HK-2 (cell line): ENCODE data around the gene MROH7.
"Not testable (repeated sequence)": the region's sequence is repeated elsewhere in the genome, so short reads cannot be mapped to it uniquely, and the experiment has no call there.

ENCODE experiments used
- DNase-seq: peaks from one replicate; pipeline ENCODE4 v3.0.0-alpha.2; 2018; ENCODE audit not compliant: unreplicated experiment

Gene MROH7

DNA sequence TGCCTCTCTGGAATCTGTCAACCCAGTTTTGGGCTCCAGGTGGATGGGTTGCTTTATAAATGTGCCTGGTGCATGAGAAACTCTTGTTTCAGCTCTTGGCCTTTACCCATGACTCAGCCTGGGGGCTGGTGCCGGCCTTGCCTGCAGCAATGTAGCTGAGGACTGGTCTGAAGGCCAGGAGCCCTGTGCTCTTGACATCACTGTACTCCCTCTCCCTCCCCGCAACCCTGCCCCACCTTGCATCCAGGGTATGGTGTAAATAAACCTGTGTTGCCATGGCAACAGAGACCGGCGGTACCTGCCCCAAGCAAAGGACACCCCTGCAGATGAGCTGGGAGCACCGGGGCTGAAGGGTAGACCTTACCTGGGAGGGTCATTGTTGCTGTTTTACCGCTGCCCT, 31.5 kb upstream of the MROH7 start:
- no peak for DNase-seq

DNA sequence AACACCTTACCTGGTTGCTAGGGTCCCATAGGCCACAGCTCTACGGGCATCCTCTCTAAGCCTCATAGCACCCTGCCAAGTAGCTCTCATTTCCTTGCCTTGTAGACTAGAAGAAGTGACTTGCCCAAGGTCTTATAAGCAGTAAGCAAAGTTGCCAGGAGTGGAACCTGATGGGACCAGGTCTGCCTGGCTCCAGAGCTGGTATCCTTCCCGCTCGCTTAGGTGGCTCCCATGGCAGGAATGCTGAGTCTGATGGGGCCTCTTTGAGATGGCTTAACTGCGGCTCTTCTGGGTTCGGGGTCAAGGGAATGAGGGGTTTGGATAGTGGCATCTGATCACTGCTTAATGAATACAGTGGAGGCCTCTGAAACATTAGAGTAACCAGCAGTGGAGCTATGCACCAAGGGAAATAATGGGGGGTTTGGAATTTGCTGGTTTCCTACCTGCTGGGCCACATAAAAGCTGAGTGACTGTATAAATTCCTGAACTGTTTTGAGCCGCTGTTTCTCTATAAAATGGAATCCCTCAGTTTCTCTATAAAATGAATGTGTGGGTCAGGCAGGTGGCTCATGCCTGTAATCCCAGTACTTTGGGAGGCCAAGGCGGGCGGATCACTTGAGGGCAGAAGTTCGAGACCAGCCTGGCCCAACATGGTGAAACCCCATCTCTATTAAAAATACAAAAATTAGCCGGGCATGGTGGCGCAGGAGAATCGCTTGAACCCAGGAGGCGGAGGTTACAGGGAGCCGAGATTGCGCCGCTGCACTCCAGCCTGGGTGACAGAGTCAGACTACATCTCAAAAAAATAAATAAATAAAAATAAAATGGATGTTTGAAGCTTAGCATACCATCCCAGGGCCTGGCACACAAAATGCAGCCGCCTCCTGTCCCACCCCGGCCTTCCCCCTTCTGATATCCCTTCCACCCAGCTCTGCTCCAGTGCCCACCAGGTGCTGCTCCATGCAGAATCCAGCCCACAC, 30.7 kb upstream of the MROH7 start:
- no peak for DNase-seq

DNA sequence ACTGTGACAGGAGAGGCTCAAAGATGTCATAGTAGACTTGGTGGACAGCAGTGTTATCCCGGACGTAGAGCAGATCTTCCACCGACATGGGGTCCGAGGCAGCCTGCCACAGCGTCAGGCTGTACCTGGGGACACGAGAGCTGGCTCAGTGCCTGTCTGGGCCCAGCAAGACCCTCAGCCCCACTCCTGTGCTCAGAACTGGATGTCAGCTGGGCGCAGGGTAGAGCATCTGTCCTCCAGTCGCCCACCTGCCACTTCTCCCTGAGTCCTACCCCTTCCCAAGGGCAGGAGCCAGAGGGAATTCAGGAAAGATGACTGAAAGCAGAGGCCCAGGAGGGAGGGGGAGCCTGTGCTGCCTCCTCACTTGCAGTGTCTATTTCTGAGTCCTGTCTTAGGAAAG, 30.0 kb upstream of the MROH7 start:
- no peak for DNase-seq

DNA sequence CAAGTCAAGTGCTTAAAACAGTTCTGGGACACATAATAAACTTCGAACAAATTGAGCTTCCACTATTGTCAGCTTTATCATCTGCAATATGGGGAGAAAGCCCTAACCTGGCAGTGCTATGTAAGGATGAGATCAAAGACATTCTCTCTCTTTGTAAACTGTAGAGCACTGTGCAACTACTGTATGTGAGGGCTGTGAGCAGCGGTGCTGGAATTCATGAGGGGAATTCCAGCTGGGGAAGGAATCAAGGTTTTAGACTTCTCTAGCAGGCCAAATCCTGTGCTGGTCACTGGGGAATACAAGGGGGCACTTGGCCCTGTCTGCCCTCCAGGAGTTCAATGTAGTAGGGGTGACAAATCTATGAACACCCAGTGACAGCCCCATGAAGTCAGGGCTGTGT, 27.6 kb upstream of the MROH7 start:
- no peak for DNase-seq

- no peak for DNase-seq
Observed at GRCh38 chr1:54614563-54614962, 27.0 kb upstream of the MROH7 start.

DNA sequence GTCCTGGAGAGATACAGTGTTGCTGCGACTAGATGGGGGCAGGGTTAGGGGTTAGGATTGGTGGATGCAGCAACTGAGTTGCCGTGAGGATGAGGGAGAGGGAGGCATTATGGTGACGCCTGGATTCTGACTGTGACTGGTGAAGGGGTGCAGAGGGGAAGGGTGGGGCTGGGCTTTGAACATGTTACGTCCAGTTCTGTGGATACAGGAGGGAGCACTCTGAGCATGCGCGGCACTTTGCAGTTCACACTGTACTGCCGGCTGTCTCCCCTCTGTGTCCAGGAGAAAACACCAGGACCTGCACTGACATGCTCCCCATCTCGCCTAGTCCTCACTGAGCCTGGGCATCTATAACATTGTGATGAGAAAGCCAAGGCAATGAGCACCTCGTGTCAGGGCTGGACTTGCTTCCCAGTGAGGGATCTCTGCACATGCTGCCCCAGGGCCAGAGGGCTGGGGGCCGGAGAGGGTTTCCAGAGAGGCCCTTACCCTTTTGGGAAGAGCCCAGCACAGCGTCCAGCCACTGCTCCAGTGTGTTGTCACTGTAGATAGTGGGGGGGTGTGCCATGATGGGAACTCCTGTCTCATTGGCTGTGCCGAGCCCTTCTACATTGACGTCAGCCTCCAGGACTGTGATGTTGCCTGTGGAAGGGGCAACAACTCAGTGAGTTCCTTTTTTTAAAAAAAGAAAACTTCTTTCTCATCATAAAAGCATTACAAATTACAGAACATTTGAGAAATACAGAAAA, 25.9 kb upstream of the MROH7 start:
- DNase-seq, result no peak

DNA sequence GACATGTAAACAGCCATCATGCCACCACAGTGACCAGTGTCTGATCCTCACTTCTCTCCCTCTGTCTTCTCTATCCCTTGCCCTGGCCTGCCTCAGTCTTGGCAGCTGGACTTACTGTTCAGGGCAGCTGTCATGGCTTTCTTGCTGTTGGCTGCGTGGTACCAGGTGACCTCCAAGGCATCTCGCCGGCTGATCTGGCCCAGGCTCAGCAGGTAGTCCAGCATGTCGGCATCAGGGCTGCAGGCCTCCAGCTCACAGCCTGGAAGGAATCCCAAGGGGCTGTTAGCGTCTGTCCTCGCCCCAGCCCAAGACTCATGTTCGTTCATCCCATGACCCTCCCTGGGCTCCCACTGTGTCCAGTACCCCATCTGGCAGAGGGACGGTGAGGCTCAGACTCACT, 21.8 kb upstream of the MROH7 start:
- DNase-seq, result no peak

GRCh38 chr1:54623216-54624007, 18.2 kb upstream of the MROH7 start, which contains the start of gene FAM151A:
Gene FAM151A, minus strand, starts transcription at chr1:54623525. Its CDS starts 130 bp downstream, at chr1:54623395.
- DNase-seq, result no peak

GRCh38 chr1:54624466-54625464, 16.8 kb upstream of the MROH7 start:
- no peak for DNase-seq

DNA sequence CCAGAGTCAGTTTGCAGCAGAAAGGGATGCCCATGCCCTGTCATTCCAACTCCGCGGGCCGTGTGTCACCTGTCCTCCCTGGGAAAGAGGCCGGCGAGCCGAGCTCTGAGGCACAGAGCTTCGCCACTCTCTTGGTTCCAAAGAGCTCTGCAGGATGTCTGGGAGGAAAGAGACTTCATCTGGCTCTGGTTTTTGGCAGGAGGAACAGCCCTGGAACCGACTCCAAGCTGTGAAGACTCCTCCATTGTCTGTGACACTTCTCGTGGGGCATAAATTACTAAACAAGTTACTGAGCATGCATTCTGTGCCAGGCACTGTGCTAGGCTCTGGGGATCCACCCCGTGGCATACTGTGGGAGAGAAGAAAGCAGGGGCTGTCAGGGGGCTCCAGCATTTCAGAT, 14.4 kb upstream of the MROH7 start:
- DNase-seq, result no peak

GRCh38 chr1:54635804-54636203, 5.8 kb upstream of the MROH7 start:
- not testable (repeated sequence) for DNase-seq

DNA sequence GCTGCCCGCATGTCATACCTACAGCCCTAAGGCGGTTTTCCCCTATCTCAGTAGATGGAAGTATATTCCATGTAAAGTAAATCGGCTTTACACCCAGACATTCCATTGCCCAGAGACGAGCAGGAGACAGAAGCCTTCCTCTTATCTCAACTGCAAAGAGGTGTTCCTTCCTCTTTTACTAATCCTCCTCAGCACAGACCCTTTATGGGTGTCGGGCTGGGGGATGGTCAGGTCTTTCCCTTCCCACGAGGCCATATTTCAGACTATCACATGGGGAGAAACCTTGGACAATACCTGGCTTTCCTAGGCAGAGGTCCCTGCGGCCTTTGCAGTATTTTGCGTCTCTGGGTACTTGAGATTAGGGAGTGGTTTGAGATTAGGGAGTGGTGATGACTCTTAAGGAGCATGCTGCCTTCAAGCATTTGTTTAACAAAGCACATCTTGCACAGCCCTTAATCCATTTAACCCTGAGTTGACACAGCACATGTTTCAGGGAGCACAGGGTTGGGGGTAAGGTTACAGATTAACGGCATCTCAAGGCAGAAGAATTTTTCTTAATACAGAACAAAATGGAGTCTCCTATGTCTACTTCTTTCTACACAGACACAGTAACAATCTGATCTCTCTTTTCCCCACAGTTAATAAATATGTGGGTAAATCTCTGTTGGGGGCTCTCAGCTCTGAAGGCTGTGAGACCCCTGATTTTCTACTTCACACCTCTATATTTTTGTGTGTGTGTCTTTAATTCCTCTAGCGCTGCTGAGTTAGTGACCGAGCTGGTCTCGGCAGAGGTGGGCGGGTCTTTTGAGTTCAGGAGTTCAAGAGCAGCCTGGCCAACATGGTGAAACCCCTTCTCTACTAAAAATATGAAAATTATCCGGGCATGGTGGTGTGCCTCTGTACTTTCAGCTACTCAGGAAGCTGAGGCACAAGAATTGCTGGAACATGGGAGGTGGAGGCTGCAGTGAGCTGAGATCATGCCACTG, 4.8 kb upstream of the MROH7 start:
- not testable (repeated sequence) for DNase-seq

GRCh38 chr1:54640361-54640760, 1.2 kb upstream of the MROH7 start:
- DNase-seq, result no peak

- DNase-seq, result no peak
Observed at GRCh38 chr1:54643736-54644135, 2.1 kb downstream of the MROH7 start.

- DNase-seq, result no peak
Observed at GRCh38 chr1:54645806-54646676, 4.5 kb downstream of the MROH7 start.

GRCh38 chr1:54649130-54649898, 7.7 kb downstream of the MROH7 start:
- DNase-seq, result no peak

DNA sequence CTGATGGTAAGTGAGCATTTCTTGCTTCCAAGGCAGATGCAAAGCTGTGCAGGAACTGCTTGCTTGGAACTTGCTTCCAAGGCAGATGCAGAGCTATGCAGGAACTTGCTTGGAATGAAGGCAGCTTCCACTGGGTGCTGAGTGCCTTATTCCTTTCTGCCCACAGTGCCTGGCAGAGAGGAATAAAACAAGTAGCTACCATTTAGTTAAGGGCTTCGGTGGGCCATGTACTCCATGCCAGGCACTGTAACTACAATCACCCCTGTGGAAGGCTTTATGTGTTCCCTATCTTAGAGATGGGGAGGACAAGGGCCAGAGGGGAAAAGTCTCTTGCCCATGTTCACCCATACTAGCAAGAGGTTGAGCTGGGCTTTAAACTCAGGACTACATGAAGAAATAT, 8.3 kb downstream of the MROH7 start:
- DNase-seq, result no peak

DNA sequence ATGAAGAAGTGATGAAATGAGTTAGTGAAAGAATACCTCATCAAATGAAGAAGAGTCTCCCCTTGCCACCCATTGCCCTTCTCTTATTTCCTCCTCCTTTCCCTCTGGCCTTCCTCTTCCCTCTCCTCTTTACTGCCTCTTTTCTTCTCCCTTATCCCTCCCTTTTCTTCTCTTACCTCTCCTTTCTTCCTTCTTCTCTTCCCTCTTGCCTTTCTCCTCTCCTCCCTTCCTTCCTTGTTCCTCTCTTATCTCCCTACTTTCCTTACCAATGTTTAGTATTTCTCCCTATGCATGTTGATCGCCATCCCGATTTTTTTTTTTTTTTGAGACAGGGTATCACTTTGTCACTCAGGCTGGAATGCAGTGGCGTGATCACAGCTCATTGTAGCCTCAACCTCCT, 8.8 kb downstream of the MROH7 start:
- DNase-seq, result no peak
